Measurements from ENCODE around the gene LRP3.
"Not testable (repeated sequence)": the region's sequence is repeated elsewhere in the genome, so short reads cannot be mapped to it uniquely, and the experiment has no call there.

LRP3 gene

GRCh38 chr19:33176670-33177416, 17.3 kb upstream of the LRP3 start:
- DNase-seq, result peak; percentile 100

- no peak for DNase-seq
Observed at GRCh38 chr19:33177417-33177979, 16.6 kb upstream of the LRP3 start.

GRCh38 chr19:33186431-33187182, 7.5 kb upstream of the LRP3 start:
- no peak for DNase-seq

- no peak for DNase-seq
Observed at GRCh38 chr19:33187183-33187540, 7.0 kb upstream of the LRP3 start.

GRCh38 chr19:33189453-33189852, 4.7 kb upstream of the LRP3 start:
- no peak for DNase-seq

- not testable (repeated sequence) for DNase-seq
Observed at GRCh38 chr19:33191092-33191491, 3.0 kb upstream of the LRP3 start.

GRCh38 chr19:33191501-33191900, 2.6 kb upstream of the LRP3 start:
- no peak for DNase-seq

GRCh38 chr19:33192010-33192409, 2.1 kb upstream of the LRP3 start:
- DNase-seq, result no peak

GRCh38 chr19:33193269-33193864, 763 bp upstream of the LRP3 start:
- DNase-seq, result no peak

GRCh38 chr19:33194532-33194885, 379 bp downstream of the LRP3 start:
- DNase-seq, result no peak

- DNase-seq, result no peak
Observed at GRCh38 chr19:33194886-33195644, 935 bp downstream of the LRP3 start.

- no peak for DNase-seq
Observed at GRCh38 chr19:33195645-33196347, 1.7 kb downstream of the LRP3 start.

- no peak for DNase-seq
Observed at GRCh38 chr19:33196446-33197193, 2.5 kb downstream of the LRP3 start.

GRCh38 chr19:33197591-33198000, 3.5 kb downstream of the LRP3 start:
- no peak for DNase-seq

- DNase-seq, result no peak
Observed at GRCh38 chr19:33198169-33198568, 4.0 kb downstream of the LRP3 start.

- no peak for DNase-seq
Observed at GRCh38 chr19:33199441-33200265, 5.5 kb downstream of the LRP3 start.

- no peak for DNase-seq
Observed at GRCh38 chr19:33201473-33201872, 7.3 kb downstream of the LRP3 start.

- no peak for DNase-seq
Observed at GRCh38 chr19:33201886-33202545, 7.9 kb downstream of the LRP3 start.

GRCh38 chr19:33202546-33203507, 8.7 kb downstream of the LRP3 start:
- DNase-seq, result no peak

All from NCI-H526 treated with DMSO at 0.1 percent for 48 hours (cell line).